Measurements from ENCODE around the gene NLGN1. TPM values are rescaled to one million over a fixed set of nuclear protein-coding genes. Genes with fewer than 3 reads are reported as not detected.

NLGN1 gene
- total and polyA plus RNA-seq, 2 of the 8 experiments (the other 6 are each of a cell fraction or from before 2014, with no cell fraction given), result 7.8 to 14.8 TPM

DNA sequence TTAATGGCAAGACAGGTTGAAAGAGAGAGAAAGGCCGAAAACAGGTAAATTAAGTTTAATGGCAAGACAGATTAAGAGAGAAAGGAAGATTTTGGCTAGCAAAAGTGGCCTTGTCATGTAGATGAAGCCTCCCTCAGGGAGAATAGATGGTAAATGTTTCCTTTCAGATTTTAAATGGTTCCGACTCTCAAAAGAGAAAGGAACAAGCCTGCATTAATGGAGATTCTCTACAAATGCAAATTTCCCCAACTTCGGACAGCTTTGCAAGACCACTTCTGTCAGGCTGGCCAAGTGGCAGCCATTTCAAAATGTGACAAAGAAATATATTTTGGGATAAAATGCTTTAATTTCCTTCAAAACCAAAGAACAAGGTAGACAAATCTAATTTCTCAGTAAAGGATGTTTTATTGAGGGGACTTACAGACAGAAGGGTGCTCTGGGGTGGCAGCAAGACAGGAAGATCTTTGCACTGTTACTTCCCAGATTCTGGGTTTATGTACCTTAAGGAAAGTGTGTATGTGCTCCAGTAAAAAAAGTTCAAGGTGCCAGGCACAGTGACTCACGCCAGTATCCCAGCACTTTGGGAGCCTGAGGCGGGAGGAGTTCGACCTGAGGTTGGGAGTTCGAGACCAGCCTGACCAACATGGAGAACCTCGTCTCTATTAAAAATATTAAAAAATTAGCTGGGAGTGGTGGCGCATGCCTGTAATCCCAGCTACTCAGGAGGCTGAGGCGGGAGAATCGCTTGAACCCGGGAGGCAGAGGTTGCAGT, 835.3 kb downstream of the NLGN1 start (continued):
- TF ChIP-seq TAF1 (IDR thresholded peaks at IDR 0.05; ENCODE audit: low read depth, low read length), result no peak
- no peak for TF ChIP-seq JUN (IDR thresholded peaks at IDR 0.05; ENCODE audit: low read depth, low read length)
- peak; percentile 2; the same call in 1 of the 2 replicates for TF ChIP-seq JUND (IDR thresholded peaks at IDR 0.05; ENCODE audit: low read length)
- TF ChIP-seq SIRT6 (IDR thresholded peaks at IDR 0.05; ENCODE audit: low read length), result no peak
- TF ChIP-seq KDM1A (IDR thresholded peaks at IDR 0.05; ENCODE audit: borderline replicate concordance, low read length), result no peak
- no peak for TF ChIP-seq TAF7 (optimal IDR thresholded peaks at IDR 0.05; ENCODE audit: borderline replicate concordance, low read depth, low read length)
- 0 out of 2 replicates have a peak, but pooled peaks have one; percentile 14 for TF ChIP-seq TEAD4 (IDR thresholded peaks at IDR 0.05; ENCODE audit: low read depth, low read length)
- TF ChIP-seq SUZ12 (IDR thresholded peaks at IDR 0.05; ENCODE audit: low read length), result no peak
- no peak for TF ChIP-seq GTF2F1 (IDR thresholded peaks at IDR 0.05; ENCODE audit: borderline replicate concordance, low read depth, low read length)
- TF ChIP-seq CREB1 (IDR thresholded peaks at IDR 0.05), result no peak
- no peak for TF ChIP-seq BACH1 (IDR thresholded peaks at IDR 0.05; ENCODE audit: low read length)
- TF ChIP-seq KDM5A (IDR thresholded peaks at IDR 0.05; ENCODE audit: low read length), result no peak
- TF ChIP-seq SP4 (IDR thresholded peaks at IDR 0.05; ENCODE audit: low read length), result no peak
- TF ChIP-seq POLR2A (IDR thresholded peaks at IDR 0.05; ENCODE audit: control extremely low read depth in 1 of 2, low read depth in 2 of 2, low read length in 2 of 2), result no peak
- TF ChIP-seq, protein P1, sequence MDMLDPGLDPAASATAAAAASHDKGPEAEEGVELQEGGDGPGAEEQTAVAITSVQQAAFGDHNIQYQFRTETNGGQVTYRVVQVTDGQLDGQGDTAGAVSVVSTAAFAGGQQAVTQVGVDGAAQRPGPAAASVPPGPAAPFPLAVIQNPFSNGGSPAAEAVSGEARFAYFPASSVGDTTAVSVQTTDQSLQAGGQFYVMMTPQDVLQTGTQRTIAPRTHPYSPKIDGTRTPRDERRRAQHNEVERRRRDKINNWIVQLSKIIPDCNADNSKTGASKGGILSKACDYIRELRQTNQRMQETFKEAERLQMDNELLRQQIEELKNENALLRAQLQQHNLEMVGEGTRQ (IDR thresholded peaks at IDR 0.05; ENCODE audit: low read length), result no peak
- TF ChIP-seq SIN3A (conservative IDR thresholded peaks at IDR 0.05 in 1 of 2, IDR thresholded peaks at IDR 0.05 in 1 of 2; ENCODE audit: low read depth in 1 of 2, low read length in 2 of 2), result no peak
